ACC112 (cell line): Measurements from ENCODE around the gene KAT8.
A peak's percentile ranks its signal among the peaks of the same experiment; 100 is the strongest.

ENCODE experiments used
- H2AFZ ChIP-seq: fragments of 200-600 bp; sonication (generic); one replicate; pipeline ENCODE4 v1.6.0; 2017; ENCODE audit warnings: antibody characterized with exemption, low read length; ENCODE audit not compliant: unreplicated experiment
- H3K27ac ChIP-seq: fragments of 200-600 bp; sonication (generic); 2 replicates; pipeline ENCODE4 v1.5.1; 2014; ENCODE audit warnings: low read depth, mild to moderate bottlenecking, antibody characterized with exemption, low read length, moderate library complexity
- H3K27me3 ChIP-seq: fragments of 200-600 bp; sonication (generic); 2 replicates; pipeline ENCODE4 v1.6.1; 2014; ENCODE audit warnings: mild to moderate bottlenecking, antibody characterized with exemption, low read length, moderate library complexity, mixed read lengths; ENCODE audit not compliant: insufficient read depth
- H3K36me3 ChIP-seq: fragments of 200-600 bp; sonication (generic); 2 replicates; pipeline ENCODE4 v1.6.1; 2016; ENCODE audit warnings: mild to moderate bottlenecking, antibody characterized with exemption, low read length, moderate library complexity, mixed read lengths; ENCODE audit not compliant: insufficient read depth
- H3K4me1 ChIP-seq: fragments of 200-600 bp; sonication (generic); one replicate; pipeline ENCODE4 v1.6.1; 2016; ENCODE audit warnings: low read length, mixed read lengths; ENCODE audit not compliant: insufficient read depth, unreplicated experiment, control insufficient read depth
- H3K4me3 ChIP-seq: fragments of 200-600 bp; sonication (generic); 2 replicates; pipeline ENCODE4 v1.5.1; 2014; ENCODE audit warnings: mild to moderate bottlenecking, low read depth, low read length
- H3K79me2 ChIP-seq: fragments of 200-600 bp; sonication (generic); one replicate; pipeline ENCODE4 v1.6.0; 2016; ENCODE audit warnings: low read length; ENCODE audit not compliant: control insufficient read depth, unreplicated experiment, insufficient read depth

The KAT8 gene

DNA sequence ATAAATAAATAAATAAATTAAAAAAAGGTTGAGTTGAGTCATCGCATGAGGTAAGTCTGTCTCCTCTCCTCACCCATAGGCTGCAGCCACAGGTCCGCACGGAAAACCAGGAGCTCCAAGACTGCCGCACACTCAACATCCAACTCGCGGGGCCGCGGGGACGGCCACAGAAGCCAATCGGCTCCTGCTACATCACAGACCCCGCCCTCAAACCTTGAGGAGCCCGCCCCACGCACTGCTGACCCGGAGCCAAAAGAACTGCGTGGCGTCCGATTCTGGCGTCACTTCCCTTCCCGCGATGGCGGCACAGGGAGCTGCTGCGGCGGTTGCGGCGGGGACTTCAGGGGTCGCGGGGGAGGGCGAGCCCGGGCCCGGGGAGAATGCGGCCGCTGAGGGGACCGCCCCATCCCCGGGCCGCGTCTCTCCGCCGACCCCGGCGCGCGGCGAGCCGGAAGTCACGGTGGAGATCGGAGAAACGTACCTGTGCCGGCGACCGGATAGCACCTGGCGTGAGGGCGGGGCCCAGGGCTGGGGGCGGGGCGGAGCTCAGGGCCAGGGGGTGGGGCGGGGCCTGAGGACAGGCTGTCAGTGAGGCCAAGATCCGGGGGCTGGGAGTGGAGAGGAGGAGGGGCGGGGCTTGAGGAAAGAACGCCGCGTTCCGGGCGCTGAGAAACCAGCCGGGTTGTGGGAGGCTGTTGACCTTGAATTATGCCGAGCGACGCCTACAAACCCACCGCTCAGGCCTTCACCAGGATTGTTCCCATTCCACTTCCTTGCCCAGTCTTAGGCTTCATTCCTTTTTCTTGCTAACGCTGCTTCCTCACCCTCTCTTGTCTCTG lies at the start of gene KAT8:
TSS of gene KAT8 (plus strand) at position 281 of the 839 bp plus-strand sequence. CDS start at position 299, 18 bp downstream.
- Histone ChIP-seq H3K36me3 (peaks cover 9% of the 10 kb centered on the region; the same call in 1 of the 2 replicates), H2AFZ (no peak within 1 kb of the TSS)

DNA sequence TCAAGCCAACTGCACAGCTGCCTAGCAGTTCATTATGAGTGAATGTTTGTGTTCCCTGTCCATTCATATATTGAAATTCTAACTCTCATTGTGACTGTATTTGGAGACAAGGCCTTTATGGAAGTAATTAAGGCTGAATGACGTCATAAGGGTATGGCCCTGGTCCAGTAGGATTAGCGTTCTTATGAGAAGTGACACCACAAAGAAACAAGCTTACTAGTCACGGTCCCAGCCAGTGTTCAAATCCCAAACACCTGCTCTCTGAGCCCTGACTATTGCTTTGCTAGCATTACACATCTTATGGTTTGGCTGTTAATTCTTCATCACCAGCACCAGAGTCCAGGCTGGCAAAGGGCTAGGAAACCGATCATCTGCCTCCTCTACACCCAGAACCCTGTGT lies 45.6 kb upstream of the KAT8 start:
- Histone ChIP-seq H3K4me3 (peak overlapping the region; percentile 83), H3K27me3 (no peaks in the 10 kb centered on the region), H3K4me1 (peaks cover 19% of the 10 kb centered on the region), H2AFZ (no peak overlapping the region), H3K79me2 (peaks cover 67% of the 10 kb centered on the region), H3K36me3 (peaks cover 5% of the 10 kb centered on the region; the same call in 1 of the 2 replicates), H3K27ac (peak overlapping the region; percentile 84)

More for the DNA sequence above, at the start of gene KAT8:
- Histone ChIP-seq H3K4me1 (peaks cover 8% of the 10 kb centered on the region), H3K4me3 (peak within 1 kb of the TSS; percentile 75), H3K79me2 (peaks cover 23% of the 10 kb centered on the region), H3K27ac (peak within 1 kb of the TSS; percentile 92), H3K27me3 (no peaks in the 10 kb centered on the region)

DNA sequence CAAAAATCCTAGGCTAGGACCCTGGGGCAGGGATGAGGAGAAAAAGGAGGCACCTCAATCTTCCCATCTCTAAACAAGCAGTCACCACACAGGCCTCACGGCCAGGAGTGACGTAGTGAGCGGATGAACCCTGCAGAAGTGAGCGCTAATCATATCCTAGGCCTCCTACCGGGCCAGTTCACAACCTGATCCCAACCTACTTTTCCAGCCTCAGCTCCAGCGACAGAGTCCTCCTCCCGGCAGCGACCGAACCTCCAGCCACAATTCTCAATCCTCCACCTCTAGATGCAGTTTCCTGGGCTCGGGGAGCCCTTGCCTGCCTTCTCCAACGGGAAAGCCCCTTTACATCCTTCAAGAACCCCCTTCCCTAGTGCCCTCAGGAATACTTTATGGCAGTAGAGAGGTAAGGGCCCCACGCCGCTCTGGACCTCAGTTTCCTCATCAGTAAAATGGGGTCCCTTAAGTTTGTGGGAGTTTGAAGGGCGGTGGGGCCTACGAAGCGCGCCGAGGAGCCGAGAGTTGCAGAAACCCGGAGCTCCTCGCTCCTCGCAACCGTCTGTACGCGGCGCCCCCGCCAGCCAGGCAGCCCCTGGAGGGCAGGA lies 44.8 kb upstream of the KAT8 start:
- H3K4me1 ChIP-seq = peaks cover 19% of the 10 kb centered on the region
- H3K79me2 ChIP-seq = peaks cover 68% of the 10 kb centered on the region
- H3K27ac ChIP-seq = peak overlapping the region; percentile 84
- peaks cover 8% of the 10 kb centered on the region; the same call in 1 of the 2 replicates for H3K36me3 ChIP-seq
- H2AFZ ChIP-seq = no peak overlapping the region
- no peaks in the 10 kb centered on the region for H3K27me3 ChIP-seq
- peak overlapping the region; percentile 83 for H3K4me3 ChIP-seq

DNA sequence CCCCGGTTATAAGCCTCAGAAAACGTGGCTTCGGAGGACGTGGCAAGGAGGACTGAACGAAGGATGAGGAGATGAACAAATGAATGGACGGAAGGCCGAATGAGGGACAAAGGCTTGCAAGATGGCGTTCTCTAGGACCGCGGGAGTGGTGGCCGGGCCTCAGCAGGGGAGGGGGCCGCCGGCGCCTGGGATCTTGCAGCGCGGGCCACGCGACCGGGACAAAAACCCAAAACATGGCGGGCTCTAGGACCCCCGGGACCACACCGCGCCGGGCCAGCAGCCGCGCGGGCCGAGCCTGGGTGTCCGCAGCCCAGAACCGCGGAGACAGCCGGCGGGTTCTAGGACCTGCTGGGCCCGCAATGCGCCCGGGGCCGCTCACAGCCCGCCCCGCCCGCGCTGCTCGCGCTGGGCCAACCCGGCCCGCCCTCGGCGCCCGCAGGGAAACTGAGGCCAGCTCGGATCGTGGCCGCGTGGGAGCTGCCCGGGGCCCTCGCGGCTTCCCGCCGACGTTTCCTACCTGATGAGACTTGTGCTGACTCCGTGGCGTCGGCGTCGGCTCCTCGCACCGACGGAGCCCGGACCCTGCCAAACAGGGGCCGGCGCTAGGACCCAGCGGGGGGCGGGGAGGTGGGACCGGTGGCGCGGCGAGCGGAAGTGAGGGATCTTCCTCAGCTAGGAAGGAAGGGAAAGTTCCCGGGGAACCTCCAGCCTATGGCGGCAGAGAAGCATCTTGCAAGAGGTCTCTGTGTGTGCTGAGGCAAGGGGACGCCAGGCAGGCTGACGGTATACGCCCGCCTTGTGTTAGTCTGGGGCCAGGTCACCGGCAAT lies 44.1 kb upstream of the KAT8 start:
- Histone ChIP-seq H3K4me1 (peaks cover 19% of the 10 kb centered on the region), H3K79me2 (peaks cover 67% of the 10 kb centered on the region), H2AFZ (peak overlapping the region; percentile 77)

DNA sequence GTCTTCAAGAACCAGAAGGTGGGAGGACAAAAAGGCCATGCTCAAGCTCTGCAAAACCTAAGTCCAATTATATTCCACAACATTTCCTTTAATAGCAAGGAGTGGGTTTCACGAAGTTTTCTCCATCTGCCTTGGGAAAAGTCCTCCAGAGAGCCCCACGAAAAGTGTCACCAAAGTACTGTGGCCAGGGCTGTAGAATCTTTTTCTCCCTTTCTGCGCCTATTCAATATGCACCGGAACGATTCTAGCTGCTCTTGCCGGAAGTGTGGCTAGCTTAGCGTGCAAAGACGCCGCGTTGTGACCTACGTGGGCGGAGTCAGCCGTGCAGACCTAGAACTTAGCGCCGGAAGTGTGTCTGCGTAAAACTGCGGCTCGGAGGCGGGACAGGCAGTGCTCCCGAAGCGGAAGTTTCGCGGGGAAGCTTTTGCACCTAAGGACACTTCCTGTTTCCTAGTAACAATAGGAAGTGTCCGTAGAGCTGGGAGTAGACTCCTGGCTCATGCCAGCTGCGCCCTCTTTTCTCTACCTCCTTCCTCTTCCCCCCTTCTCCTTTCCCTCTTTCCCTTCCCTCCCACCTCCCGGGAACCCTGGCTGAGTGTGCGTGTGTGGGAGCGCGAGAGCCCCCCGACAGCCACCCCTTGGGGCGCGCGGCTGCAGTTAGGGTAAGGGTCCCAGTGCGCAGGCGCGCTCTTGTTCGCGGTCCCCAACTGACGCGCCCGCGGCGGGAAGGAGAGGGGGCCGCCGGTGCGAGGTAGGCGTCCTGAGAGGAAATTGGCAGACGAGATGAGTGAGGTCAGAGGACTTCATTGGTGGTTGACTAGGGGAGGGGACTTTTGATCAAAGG lies 43.3 kb upstream of the KAT8 start, which contains the start of the genes ZNF646 and ZNF668:
TSS of gene ZNF646 (plus strand) at position 453 of the 844 bp plus-strand sequence. CDS start 1,903 bp downstream, outside the sequence.
TSS of gene ZNF668 (minus strand) at position 271 of the 844 bp plus-strand sequence. CDS start 9,781 bp downstream, outside the sequence.
- peaks cover 19% of the 10 kb centered on the region for H3K4me1 ChIP-seq
- peak within 1 kb of the TSS; percentile 77 for H2AFZ ChIP-seq
- H3K4me3 ChIP-seq = peak within 1 kb of the TSS; percentile 83
- peak within 1 kb of the TSS; percentile 84 for H3K27ac ChIP-seq
- peaks cover 13% of the 10 kb centered on the region; the same call in 1 of the 2 replicates for H3K36me3 ChIP-seq
- H3K27me3 ChIP-seq = no peaks in the 10 kb centered on the region
- peaks cover 60% of the 10 kb centered on the region for H3K79me2 ChIP-seq

More for the DNA sequence above, 44.1 kb upstream of the KAT8 start:
- H3K27me3 ChIP-seq = no peaks in the 10 kb centered on the region
- H3K27ac ChIP-seq = peak overlapping the region; percentile 84
- H3K36me3 ChIP-seq = peaks cover 13% of the 10 kb centered on the region; the same call in 1 of the 2 replicates
- H3K4me3 ChIP-seq = peak overlapping the region; percentile 83

DNA sequence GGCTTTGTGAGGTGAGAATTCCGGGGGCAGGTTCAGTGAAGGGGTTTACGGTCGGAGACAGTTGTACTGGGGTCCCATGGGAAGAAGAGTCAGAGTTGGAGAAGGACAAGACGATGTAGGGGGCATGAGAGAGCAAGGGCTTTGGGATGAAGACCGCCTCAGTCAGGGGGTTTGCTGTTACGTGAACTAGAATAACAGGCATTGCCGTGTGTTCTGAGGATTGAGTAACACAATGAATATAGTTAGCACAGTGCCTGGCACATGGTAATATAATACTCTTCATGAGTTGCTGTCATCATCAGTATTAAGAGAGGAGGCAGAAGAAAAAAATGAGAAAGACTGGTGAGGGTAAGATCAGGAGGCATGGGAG lies 42.7 kb upstream of the KAT8 start:
- H2AFZ ChIP-seq = peak overlapping the region; percentile 26
- H3K79me2 ChIP-seq = peaks cover 56% of the 10 kb centered on the region
- H3K4me1 ChIP-seq = peaks cover 19% of the 10 kb centered on the region
- peak overlapping the region; percentile 83 for H3K4me3 ChIP-seq
- H3K27me3 ChIP-seq = no peaks in the 10 kb centered on the region
- peaks cover 13% of the 10 kb centered on the region; the same call in 1 of the 2 replicates for H3K36me3 ChIP-seq
- peak overlapping the region; percentile 84 for H3K27ac ChIP-seq

DNA sequence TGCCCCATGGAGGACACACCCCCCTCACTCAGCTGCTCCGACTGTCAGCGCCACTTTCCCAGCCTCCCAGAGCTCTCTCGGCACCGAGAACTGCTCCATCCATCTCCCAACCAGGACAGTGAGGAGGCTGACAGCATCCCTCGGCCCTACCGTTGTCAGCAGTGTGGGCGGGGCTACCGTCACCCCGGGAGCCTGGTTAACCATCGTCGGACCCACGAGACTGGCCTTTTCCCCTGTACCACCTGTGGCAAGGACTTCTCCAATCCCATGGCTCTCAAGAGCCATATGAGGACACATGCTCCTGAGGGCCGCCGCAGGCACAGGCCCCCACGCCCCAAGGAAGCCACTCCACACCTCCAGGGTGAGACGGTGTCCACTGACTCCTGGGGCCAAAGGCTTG lies 41.1 kb upstream of the KAT8 start:
- H3K4me3 ChIP-seq = no peak overlapping the region; the same call in 1 of the 2 replicates
- H3K79me2 ChIP-seq = peaks cover 50% of the 10 kb centered on the region
- no peak overlapping the region for H2AFZ ChIP-seq
- H3K27me3 ChIP-seq = no peaks in the 10 kb centered on the region
- no peak overlapping the region for H3K27ac ChIP-seq
- H3K36me3 ChIP-seq = peaks cover 18% of the 10 kb centered on the region; the same call in 1 of the 2 replicates
- H3K4me1 ChIP-seq = peaks cover 16% of the 10 kb centered on the region

DNA sequence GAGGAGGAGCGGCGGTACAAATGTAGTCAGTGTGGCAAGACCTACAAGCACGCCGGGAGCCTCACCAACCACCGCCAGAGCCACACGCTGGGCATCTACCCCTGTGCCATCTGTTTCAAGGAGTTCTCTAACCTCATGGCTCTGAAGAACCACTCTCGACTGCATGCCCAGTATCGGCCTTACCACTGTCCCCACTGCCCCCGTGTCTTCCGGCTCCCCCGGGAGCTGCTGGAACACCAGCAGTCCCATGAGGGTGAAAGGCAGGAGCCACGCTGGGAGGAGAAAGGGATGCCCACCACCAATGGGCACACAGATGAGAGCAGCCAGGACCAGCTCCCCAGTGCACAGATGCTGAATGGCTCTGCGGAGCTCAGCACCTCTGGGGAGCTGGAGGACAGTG lies 40.4 kb upstream of the KAT8 start:
- Histone ChIP-seq H2AFZ (no peak overlapping the region), H3K4me3 (no peak overlapping the region), H3K79me2 (peaks cover 43% of the 10 kb centered on the region), H3K27me3 (no peaks in the 10 kb centered on the region), H3K4me1 (peaks cover 9% of the 10 kb centered on the region), H3K36me3 (peaks cover 18% of the 10 kb centered on the region; the same call in 1 of the 2 replicates), H3K27ac (no peak overlapping the region)

DNA sequence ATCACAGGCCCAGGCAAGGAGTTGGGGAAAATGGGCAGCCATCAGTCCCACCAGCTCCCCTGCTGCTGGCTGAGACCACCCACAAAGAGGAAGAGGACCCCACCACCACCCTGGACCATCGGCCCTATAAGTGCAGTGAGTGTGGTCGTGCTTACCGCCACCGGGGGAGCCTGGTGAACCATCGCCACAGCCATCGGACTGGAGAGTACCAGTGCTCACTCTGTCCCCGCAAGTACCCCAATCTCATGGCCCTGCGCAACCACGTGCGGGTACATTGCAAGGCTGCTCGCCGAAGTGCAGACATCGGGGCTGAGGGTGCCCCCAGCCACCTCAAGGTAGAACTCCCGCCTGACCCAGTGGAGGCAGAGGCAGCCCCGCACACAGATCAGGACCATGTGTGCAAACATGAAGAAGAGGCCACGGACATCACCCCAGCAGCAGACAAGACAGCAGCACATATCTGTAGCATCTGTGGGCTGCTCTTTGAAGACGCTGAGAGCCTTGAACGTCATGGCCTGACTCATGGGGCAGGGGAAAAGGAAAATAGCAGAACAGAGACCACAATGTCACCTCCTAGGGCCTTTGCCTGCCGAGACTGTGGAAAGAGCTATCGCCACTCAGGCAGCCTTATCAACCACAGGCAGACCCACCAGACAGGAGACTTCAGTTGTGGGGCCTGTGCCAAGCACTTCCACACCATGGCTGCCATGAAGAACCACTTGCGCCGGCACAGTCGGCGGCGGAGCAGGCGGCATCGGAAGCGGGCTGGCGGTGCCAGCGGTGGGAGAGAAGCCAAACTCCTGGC lies 39.7 kb upstream of the KAT8 start:
- H2AFZ ChIP-seq = no peak overlapping the region
- H3K36me3 ChIP-seq = peaks cover 18% of the 10 kb centered on the region; the same call in 1 of the 2 replicates
- peaks cover 35% of the 10 kb centered on the region for H3K79me2 ChIP-seq
- H3K27ac ChIP-seq = no peak overlapping the region
- H3K4me3 ChIP-seq = no peak overlapping the region
- H3K27me3 ChIP-seq = no peaks in the 10 kb centered on the region
- H3K4me1 ChIP-seq = peaks cover 11% of the 10 kb centered on the region
